ENCODE data around the gene BAX.
"Not testable (repeated sequence)": the region's sequence is repeated elsewhere in the genome, so short reads cannot be mapped to it uniquely, and the experiment has no call there.

BAX gene

DNA sequence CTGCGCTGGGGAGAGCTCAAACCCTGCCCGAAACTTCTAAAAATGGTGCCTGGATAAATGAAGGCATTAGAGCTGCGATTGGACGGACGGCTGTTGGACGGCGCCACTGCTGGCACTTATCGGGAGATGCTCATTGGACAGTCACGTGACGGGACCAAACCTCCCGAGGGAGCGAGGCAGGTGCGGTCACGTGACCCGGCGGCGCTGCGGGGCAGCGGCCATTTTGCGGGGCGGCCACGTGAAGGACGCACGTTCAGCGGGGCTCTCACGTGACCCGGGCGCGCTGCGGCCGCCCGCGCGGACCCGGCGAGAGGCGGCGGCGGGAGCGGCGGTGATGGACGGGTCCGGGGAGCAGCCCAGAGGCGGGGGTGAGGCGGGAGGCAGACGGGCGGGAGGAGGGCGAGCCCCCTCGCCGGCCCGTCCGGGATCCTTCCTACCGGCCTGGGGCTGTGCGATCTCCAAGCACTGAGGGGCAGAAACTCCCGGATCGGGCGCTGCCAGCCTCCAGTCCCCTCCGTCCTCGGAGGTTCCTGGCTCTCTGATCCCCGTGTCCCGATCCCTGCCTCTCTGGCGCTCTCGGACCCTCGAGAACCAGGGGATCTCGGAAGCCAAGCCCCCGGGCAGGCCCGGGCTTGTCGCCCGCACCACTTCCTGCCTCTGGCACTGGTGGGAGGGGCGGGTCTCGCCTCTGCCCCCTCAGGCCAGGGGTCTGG lies at the start of gene BAX:
TSS of gene BAX (plus strand) at position 281 of the 713 bp plus-strand sequence. CDS start at position 335, 54 bp downstream.
- DNase-seq (ENCODE audit: low spot score) = peak; percentile 94

GRCh38 chr19:48905664-48906063 lies 49.0 kb upstream of the BAX start:
- no peak for DNase-seq (ENCODE audit: low spot score)

DNA sequence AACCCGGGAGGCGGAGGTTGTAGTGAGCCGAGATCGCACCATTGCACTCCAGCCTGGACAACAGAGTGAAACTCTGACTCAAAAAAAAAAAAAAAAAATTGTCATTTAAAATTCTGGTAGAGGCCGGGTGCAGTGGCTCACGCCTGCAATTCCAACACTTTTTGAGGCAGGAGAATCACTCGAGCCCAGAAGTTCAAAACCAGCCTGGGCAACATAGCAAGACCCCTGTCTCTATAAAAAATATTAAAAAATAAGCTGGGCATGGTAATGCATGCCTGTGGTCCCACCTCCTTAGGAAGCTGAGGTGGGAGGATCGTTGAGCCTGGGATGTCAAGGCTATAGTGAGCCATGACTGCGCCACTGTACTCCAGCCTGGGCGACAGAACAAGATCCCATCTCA lies 48.4 kb upstream of the BAX start:
- no peak for DNase-seq (ENCODE audit: low spot score)

GRCh38 chr19:48907671-48908070 lies 47.0 kb upstream of the BAX start:
- no peak for DNase-seq (ENCODE audit: low spot score)

GRCh38 chr19:48909424-48910077 lies 45.1 kb upstream of the BAX start:
- not testable (repeated sequence) for DNase-seq (ENCODE audit: low spot score)

DNA sequence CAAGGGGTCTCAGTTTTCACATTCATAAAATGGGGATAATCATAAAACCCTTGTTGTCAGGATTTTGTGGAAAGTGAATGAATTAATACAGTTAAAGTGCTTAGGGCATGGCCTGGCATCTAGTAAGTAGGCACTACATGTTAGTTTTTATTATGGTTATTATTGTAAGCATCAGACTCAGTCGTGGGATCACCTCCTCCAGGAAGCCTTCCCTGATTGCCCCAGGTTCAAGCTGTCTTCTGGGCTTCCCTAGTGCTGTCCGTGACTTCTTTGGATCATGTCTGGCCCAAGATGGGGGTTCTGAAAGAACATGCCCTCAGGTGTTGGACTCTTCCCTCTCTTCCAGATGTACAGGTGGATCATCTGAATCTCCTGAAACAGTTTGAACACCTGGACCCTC lies 43.9 kb upstream of the BAX start:
- no peak for DNase-seq (ENCODE audit: low spot score)

GRCh38 chr19:48913114-48913889 lies 41.4 kb upstream of the BAX start:
- DNase-seq (ENCODE audit: low spot score) = no peak

DNA sequence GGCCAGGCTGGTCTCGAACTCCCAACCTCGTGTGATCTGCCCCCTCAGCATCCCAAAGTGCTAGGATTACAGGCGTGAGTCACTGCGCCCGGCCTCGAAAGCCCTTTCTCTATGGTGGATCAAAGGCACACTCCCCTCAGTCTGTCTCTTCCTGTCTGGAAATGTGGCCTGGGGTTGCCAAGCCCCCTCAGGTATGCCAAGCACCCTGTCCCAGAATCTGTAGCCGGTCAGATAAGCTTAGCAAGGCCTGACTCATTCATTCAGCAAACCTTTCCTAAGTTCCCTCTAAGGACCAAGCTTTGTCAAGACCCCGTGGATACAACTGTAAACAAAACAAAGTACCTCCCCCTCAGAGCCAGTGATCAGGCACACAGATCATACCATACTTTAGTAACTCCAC lies 40.5 kb upstream of the BAX start:
- DNase-seq (ENCODE audit: low spot score) = no peak

- DNase-seq (ENCODE audit: low spot score) = no peak
Observed at GRCh38 chr19:48915757-48916156, 38.9 kb upstream of the BAX start.

DNA sequence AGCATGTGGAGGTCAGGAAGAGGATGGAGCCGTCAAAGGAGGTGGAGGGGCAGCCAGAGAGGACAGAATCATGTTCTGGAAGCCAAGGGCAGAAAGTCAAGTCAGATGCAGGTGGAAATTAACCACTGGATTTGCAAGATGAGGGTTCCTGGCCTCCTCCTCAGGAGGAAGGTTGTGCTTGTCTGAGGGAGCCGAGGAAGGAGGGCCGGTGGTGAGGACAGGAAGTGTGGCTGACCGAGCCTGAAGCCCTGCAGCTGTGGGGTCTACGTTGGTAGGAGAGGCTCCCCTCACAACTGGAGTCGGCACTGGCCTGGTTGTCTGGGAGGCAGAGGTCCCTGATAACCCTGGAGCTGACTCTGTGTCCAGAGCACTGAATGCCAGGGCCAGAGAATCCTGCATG lies 36.6 kb upstream of the BAX start:
- no peak for DNase-seq (ENCODE audit: low spot score)

GRCh38 chr19:48918801-48919247 lies 35.9 kb upstream of the BAX start:
- no peak for DNase-seq (ENCODE audit: low spot score)

GRCh38 chr19:48919271-48919670 lies 35.4 kb upstream of the BAX start:
- not testable (repeated sequence) for DNase-seq (ENCODE audit: low spot score)

- DNase-seq (ENCODE audit: low spot score) = no peak
Observed at GRCh38 chr19:48920949-48921348, 33.7 kb upstream of the BAX start.

DNA sequence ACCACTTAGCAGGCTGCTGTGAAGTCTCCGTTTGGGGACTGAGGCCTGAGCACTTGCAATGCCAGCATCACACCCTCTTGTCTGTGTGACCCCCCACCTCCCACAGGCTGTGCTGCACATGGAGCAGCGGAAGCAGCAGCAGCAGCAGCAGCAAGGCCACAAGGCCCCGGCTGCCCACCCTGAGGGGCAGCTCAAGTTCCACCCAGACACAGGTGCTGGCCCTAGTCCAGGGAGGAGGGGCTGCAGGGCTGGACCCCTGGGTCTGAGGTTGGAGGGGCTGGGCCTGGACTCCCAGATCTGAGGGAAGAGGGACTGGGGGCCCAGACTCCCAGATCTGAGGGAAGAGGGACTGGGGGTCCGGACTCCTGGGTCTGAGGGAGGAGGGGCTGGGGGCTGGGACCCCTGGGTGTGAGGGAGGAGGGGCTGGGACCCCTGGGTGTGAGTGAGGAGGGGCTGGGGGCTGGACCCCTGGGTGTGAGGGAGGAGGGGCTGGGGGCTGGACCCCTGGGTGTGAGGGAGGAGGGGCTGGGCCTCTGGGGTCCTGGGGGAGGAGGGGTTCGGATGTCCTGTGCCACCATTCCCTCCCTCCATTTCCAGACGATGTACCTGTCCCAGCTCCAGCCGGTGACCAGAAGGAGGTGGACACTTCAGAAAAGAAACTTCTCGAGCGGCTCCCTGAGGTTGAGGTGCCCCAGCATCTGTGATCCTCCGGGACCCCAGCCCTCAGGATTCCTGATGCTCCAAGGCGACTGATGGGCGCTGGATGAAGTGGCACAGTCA lies 32.8 kb upstream of the BAX start:
- no peak for DNase-seq (ENCODE audit: low spot score)

- DNase-seq (ENCODE audit: low spot score) = no peak
Observed at GRCh38 chr19:48922548-48923490, 31.9 kb upstream of the BAX start.

- no peak for DNase-seq (ENCODE audit: low spot score)
Observed at GRCh38 chr19:48925240-48925843, 29.3 kb upstream of the BAX start.

- not testable (repeated sequence) for DNase-seq (ENCODE audit: low spot score)
Observed at GRCh38 chr19:48925890-48926289, 28.8 kb upstream of the BAX start.

DNA sequence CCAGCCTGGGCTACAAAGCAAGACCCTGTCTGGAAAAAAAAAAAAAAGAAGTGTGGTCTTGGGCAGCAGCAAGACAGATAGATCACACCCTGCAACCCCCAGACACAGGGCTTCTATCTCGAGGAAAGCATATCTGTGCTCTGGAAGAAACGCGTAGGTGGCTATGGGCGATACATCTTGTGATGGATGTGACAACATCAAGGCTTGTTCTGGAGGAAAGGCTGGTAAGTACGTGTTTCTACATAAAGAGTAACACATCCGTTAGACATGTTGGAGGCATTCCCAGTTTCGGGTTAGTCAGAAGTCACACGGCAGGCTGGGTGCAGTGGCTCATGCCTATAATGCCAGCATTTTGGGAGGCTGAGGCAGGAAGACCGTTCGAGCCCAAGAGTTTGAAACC lies 27.8 kb upstream of the BAX start:
- DNase-seq (ENCODE audit: low spot score) = peak; percentile 62

DNA sequence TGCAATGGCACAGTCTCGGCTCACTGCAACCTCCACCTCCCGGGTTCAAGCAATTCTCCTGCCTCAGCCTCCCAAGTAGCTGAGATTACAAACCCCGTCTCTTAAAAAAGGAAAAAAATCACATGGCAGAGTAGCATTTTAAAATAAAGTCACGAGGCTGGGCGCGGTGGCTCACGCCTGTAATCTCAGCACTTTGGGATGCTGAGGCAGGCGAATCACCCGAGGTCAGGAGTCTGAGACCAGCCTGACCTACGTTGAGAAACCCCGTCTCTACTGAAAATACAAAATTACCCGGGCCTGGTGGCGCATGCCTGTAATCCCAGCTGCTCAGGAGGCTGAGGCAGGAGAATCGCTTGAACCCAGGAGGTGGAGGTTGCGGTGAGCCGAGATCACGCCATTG lies 27.0 kb upstream of the BAX start:
- not testable (repeated sequence) for DNase-seq (ENCODE audit: low spot score)
